Effector memory CD4-positive, alpha-beta T cell (primary cell): ENCODE measurements around the gene PMVK.
"Not testable (repeated sequence)": the region's sequence is repeated elsewhere in the genome, so short reads cannot be mapped to it uniquely, and the experiment has no call there.

Source experiments
- DNase-seq, 3 donors: peaks; one replicate each; pipeline ENCODE4 v3.0.0-alpha.2; 2020
- H3K27ac ChIP-seq: 2 replicates; pipeline ENCODE4 v1.7.0; 2013; ENCODE audit warnings: mild to moderate bottlenecking, low read length, moderate library complexity; ENCODE audit not compliant: insufficient read depth, poor library complexity, severe bottlenecking
- H3K27me3 ChIP-seq: replicated peaks from 2 replicates; pipeline ENCODE4 v1.7.0; 2013; ENCODE audit warnings: mild to moderate bottlenecking, low read length; ENCODE audit not compliant: insufficient read depth, control insufficient read depth, poor library complexity, severe bottlenecking
- H3K36me3 ChIP-seq: 2 replicates; pipeline ENCODE4 v1.7.0; 2013; ENCODE audit warnings: mild to moderate bottlenecking, low read length, moderate library complexity; ENCODE audit not compliant: control insufficient read depth, insufficient read depth
- H3K4me1 ChIP-seq: 2 replicates; pipeline ENCODE4 v1.7.0; 2013; ENCODE audit warnings: low read length, mild to moderate bottlenecking; ENCODE audit not compliant: control insufficient read depth, insufficient read depth, poor library complexity, severe bottlenecking
- H3K4me3 ChIP-seq: 2 replicates; pipeline ENCODE4 v1.7.0; 2013; ENCODE audit warnings: low read length, low read depth, mild to moderate bottlenecking; ENCODE audit not compliant: insufficient read depth, poor library complexity, severe bottlenecking
- H3K9me3 ChIP-seq: 2 replicates; pipeline ENCODE4 v1.7.0; 2013; ENCODE audit warnings: mild to moderate bottlenecking, low read length, moderate library complexity; ENCODE audit not compliant: control insufficient read depth
- total RNA-seq, 3 donors: gene quantifications; one replicate each; lab custom pipeline; 2026; lab: John Stamatoyannopoulos, UW

PMVK gene
- total RNA-seq, result 13.0 to 15.9 (median 15.5) reads per million in 3 donors

- Histone ChIP-seq H3K4me1 (peaks cover 36% of the 10 kb centered on the region), H3K36me3 (no peaks in the 10 kb centered on the region), H3K27me3 (no peaks in the 10 kb centered on the region), H3K9me3 (no peaks in the 10 kb centered on the region), H3K27ac (peak within 1 kb of the TSS; percentile 99), H3K4me3 (peak within 1 kb of the TSS; percentile 68)
- DNase-seq, result peak; percentile 88 to 94 (median 93)
These were observed at the start of gene PMVK for GRCh38 chr1:154936555-154937084. Gene PMVK (minus strand): TSS chr1:154936719. CDS start chr1:154936685, 34 bp downstream.

- H3K4me3 ChIP-seq, result peak overlapping the region; percentile 58
- H3K27me3 ChIP-seq, result no peaks in the 10 kb centered on the region
- peaks cover 9% of the 10 kb centered on the region for H3K4me1 ChIP-seq
- peak overlapping the region; percentile 76 for H3K27ac ChIP-seq
- no peaks in the 10 kb centered on the region for H3K9me3 ChIP-seq
- no peak for DNase-seq
- peaks cover 16% of the 10 kb centered on the region for H3K36me3 ChIP-seq
These were observed 47.4 kb upstream of the PMVK start for GRCh38 chr1:154983776-154984466.

GRCh38 chr1:154982897-154983648 is 46.6 kb upstream of the PMVK start, which contains the start of gene FLAD1:
Gene FLAD1 (plus strand): TSS chr1:154983344. CDS start chr1:154983695, 351 bp downstream.
- Histone ChIP-seq H3K4me3 (peak within 1 kb of the TSS; percentile 58), H3K4me1 (peaks cover 9% of the 10 kb centered on the region), H3K27ac (peak within 1 kb of the TSS; percentile 76), H3K9me3 (no peaks in the 10 kb centered on the region), H3K27me3 (no peaks in the 10 kb centered on the region), H3K36me3 (peaks cover 8% of the 10 kb centered on the region)
- peak; percentile 89 to 95 (median 94) for DNase-seq

- H3K4me1 ChIP-seq, result peaks cover 9% of the 10 kb centered on the region
- no peaks in the 10 kb centered on the region for H3K9me3 ChIP-seq
- H3K36me3 ChIP-seq, result peaks cover 3% of the 10 kb centered on the region
- peak overlapping the region; percentile 76 for H3K27ac ChIP-seq
- peak overlapping the region; percentile 58 for H3K4me3 ChIP-seq
- DNase-seq, result no peak
- H3K27me3 ChIP-seq, result no peaks in the 10 kb centered on the region
These were observed 45.8 kb upstream of the PMVK start for GRCh38 chr1:154982341-154982740.

- H3K36me3 ChIP-seq, result peaks cover 3% of the 10 kb centered on the region
- H3K27ac ChIP-seq, result no peak overlapping the region
- peaks cover under 1% of the 10 kb centered on the region for H3K4me1 ChIP-seq
- H3K27me3 ChIP-seq, result no peaks in the 10 kb centered on the region
- DNase-seq, result no peak
- no peak overlapping the region for H3K4me3 ChIP-seq
- H3K9me3 ChIP-seq, result no peaks in the 10 kb centered on the region
These were observed 41.8 kb upstream of the PMVK start for GRCh38 chr1:154978360-154978759.

- not testable (repeated sequence) for H3K9me3 ChIP-seq, H3K36me3 ChIP-seq, H3K4me3 ChIP-seq, DNase-seq, H3K4me1 ChIP-seq, H3K27me3 ChIP-seq, H3K27ac ChIP-seq
These were observed 41.2 kb upstream of the PMVK start for GRCh38 chr1:154977762-154978161.

GRCh38 chr1:154975409-154976059 is 39.0 kb upstream of the PMVK start:
- Histone ChIP-seq H3K4me3 (peak overlapping the region; percentile 64), H3K27me3 (no peaks in the 10 kb centered on the region), H3K27ac (peak overlapping the region; percentile 95), H3K4me1 (peaks cover 9% of the 10 kb centered on the region), H3K36me3 (peaks cover 3% of the 10 kb centered on the region), H3K9me3 (no peaks in the 10 kb centered on the region)
- DNase-seq, result peak in 2 of 3 donors; percentile 19 to 44

GRCh38 chr1:154974808-154975408 is 38.4 kb upstream of the PMVK start:
- peak overlapping the region; percentile 95 for H3K27ac ChIP-seq
- peak; percentile 90 to 93 (median 92) for DNase-seq
- H3K4me1 ChIP-seq, result peaks cover 9% of the 10 kb centered on the region
- H3K36me3 ChIP-seq, result peaks cover 8% of the 10 kb centered on the region
- H3K27me3 ChIP-seq, result no peaks in the 10 kb centered on the region
- H3K4me3 ChIP-seq, result peak overlapping the region; percentile 64
- no peaks in the 10 kb centered on the region for H3K9me3 ChIP-seq

GRCh38 chr1:154974102-154974807 is 37.7 kb upstream of the PMVK start, which contains the start of gene CKS1B:
Gene CKS1B (plus strand): TSS chr1:154974681. CDS start chr1:154974746, 65 bp downstream.
- Histone ChIP-seq H3K9me3 (no peaks in the 10 kb centered on the region), H3K4me3 (peak within 1 kb of the TSS; percentile 64), H3K27me3 (no peaks in the 10 kb centered on the region), H3K4me1 (peaks cover 9% of the 10 kb centered on the region), H3K36me3 (peaks cover 11% of the 10 kb centered on the region), H3K27ac (peak within 1 kb of the TSS; percentile 95)
- DNase-seq, result peak; percentile 95 to 97 (median 96)
